ENCODE results near the gene SLC1A7. TPM values are rescaled to one million over a fixed set of nuclear protein-coding genes. Genes with fewer than 3 reads are reported as not detected.

SLC1A7 gene
- total and polyA plus RNA-seq, 2 of the 13 experiments (the other 11 are each of a cell fraction or from before 2014, with no cell fraction given), result 0.04 to 2.0 TPM

DNA sequence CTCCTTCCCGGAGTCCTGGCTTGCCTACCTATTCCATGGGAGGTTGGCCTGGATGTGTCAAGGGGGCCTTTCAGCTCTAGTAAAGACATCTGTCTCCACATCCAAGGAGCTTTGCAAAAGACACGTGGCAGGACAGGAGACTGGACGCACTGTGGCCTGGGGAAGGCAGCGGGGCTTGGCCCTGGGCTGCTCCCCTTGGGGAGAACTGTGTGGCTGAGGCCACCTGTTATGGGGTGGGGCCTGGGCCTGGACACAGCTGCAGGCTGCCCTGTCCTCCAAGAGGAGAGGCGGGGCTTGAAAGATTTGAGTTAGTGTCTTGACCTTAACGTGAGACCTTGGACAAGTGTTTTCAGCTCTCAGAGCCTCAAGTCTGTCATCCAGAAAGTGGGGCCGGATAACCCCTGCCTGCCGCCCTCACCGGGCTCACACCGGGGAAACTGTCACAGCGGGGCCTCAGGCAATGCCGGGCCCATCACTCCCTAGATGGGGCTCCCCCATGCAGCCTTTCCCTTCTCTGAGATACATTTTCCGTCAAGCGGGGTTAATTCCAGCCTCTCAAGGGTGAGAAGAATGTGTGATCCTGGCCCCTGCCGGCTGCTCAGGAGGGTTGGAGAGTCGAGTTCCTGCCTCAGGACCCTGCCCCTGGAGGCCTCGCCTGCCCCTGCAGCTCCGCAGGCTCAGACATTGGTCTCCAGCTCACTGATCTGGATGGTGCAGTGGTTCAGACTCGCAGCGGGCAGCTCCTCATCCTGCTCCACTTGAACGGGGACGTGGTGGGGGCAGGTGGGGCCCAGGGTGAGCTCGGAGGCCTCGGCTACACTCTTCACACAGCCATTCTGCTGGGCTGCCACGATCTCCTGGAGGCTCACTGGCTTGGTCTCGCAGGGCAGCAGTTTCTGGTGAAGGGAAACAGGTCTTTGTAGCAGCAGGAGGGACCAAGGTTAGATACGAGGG is 54.8 kb downstream of the SLC1A7 start (continued):
- TF ChIP-seq ZNF674 (CRISPR knock-in tag; IDR thresholded peaks at IDR 0.05; ENCODE audit: low read depth) (no peak), BRD4 (CRISPR knock-in tag; IDR thresholded peaks at IDR 0.05) (no peak), CEBPB (IDR thresholded peaks at IDR 0.05; ENCODE audit: borderline replicate concordance, low read depth, low read length) (no peak), ZFX (CRISPR knock-in tag; IDR thresholded peaks at IDR 0.05; ENCODE audit: low read depth) (peak; percentile 51; the same call in 1 of the 2 replicates), RCOR2 (CRISPR knock-in tag; IDR thresholded peaks at IDR 0.05) (peak; percentile 29; the same call in 1 of the 2 replicates), ZKSCAN5 (CRISPR knock-in tag; IDR thresholded peaks at IDR 0.05) (0 out of 2 replicates have a peak, but pooled peaks have one; percentile 28), NONO (IDR thresholded peaks at IDR 0.05) (no peak), NONO (CRISPR knock-in tag; conservative IDR thresholded peaks at IDR 0.05) (0 out of 2 replicates have a peak, but pooled peaks have one; percentile 22), RXRB (CRISPR knock-in tag; IDR thresholded peaks at IDR 0.05; ENCODE audit: borderline replicate concordance) (no peak), STAG1 (CRISPR knock-in tag; IDR thresholded peaks at IDR 0.05) (peak; percentile 23; the same call in 1 of the 2 replicates), HOXA3 (CRISPR knock-in tag; IDR thresholded peaks at IDR 0.05) (no peak), ZMYM2 (CRISPR knock-in tag; IDR thresholded peaks at IDR 0.05) (no peak), CBFB (CRISPR knock-in tag; IDR thresholded peaks at IDR 0.05) (no peak)
- TF ChIP-seq, protein P1, sequence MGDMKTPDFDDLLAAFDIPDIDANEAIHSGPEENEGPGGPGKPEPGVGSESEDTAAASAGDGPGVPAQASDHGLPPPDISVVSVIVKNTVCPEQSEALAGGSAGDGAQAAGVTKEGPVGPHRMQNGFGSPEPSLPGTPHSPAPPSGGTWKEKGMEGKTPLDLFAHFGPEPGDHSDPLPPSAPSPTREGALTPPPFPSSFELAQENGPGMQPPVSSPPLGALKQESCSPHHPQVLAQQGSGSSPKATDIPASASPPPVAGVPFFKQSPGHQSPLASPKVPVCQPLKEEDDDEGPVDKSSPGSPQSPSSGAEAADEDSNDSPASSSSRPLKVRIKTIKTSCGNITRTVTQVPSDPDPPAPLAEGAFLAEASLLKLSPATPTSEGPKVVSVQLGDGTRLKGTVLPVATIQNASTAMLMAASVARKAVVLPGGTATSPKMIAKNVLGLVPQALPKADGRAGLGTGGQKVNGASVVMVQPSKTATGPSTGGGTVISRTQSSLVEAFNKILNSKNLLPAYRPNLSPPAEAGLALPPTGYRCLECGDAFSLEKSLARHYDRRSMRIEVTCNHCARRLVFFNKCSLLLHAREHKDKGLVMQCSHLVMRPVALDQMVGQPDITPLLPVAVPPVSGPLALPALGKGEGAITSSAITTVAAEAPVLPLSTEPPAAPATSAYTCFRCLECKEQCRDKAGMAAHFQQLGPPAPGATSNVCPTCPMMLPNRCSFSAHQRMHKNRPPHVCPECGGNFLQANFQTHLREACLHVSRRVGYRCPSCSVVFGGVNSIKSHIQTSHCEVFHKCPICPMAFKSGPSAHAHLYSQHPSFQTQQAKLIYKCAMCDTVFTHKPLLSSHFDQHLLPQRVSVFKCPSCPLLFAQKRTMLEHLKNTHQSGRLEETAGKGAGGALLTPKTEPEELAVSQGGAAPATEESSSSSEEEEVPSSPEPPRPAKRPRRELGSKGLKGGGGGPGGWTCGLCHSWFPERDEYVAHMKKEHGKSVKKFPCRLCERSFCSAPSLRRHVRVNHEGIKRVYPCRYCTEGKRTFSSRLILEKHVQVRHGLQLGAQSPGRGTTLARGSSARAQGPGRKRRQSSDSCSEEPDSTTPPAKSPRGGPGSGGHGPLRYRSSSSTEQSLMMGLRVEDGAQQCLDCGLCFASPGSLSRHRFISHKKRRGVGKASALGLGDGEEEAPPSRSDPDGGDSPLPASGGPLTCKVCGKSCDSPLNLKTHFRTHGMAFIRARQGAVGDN (CRISPR knock-in tag; IDR thresholded peaks at IDR 0.05), result peak; percentile 68
- TF ChIP-seq, protein P2, sequence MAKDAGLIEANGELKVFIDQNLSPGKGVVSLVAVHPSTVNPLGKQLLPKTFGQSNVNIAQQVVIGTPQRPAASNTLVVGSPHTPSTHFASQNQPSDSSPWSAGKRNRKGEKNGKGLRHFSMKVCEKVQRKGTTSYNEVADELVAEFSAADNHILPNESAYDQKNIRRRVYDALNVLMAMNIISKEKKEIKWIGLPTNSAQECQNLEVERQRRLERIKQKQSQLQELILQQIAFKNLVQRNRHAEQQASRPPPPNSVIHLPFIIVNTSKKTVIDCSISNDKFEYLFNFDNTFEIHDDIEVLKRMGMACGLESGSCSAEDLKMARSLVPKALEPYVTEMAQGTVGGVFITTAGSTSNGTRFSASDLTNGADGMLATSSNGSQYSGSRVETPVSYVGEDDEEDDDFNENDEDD (CRISPR knock-in tag; IDR thresholded peaks at IDR 0.05; ENCODE audit: borderline replicate concordance), result no peak
- TF ChIP-seq, protein P3, sequence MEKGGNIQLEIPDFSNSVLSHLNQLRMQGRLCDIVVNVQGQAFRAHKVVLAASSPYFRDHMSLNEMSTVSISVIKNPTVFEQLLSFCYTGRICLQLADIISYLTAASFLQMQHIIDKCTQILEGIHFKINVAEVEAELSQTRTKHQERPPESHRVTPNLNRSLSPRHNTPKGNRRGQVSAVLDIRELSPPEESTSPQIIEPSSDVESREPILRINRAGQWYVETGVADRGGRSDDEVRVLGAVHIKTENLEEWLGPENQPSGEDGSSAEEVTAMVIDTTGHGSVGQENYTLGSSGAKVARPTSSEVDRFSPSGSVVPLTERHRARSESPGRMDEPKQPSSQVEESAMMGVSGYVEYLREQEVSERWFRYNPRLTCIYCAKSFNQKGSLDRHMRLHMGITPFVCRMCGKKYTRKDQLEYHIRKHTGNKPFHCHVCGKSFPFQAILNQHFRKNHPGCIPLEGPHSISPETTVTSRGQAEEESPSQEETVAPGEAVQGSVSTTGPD (CRISPR knock-in tag; IDR thresholded peaks at IDR 0.05), result peak; percentile 32; the same call in 1 of the 2 replicates
- TF ChIP-seq, protein P4, sequence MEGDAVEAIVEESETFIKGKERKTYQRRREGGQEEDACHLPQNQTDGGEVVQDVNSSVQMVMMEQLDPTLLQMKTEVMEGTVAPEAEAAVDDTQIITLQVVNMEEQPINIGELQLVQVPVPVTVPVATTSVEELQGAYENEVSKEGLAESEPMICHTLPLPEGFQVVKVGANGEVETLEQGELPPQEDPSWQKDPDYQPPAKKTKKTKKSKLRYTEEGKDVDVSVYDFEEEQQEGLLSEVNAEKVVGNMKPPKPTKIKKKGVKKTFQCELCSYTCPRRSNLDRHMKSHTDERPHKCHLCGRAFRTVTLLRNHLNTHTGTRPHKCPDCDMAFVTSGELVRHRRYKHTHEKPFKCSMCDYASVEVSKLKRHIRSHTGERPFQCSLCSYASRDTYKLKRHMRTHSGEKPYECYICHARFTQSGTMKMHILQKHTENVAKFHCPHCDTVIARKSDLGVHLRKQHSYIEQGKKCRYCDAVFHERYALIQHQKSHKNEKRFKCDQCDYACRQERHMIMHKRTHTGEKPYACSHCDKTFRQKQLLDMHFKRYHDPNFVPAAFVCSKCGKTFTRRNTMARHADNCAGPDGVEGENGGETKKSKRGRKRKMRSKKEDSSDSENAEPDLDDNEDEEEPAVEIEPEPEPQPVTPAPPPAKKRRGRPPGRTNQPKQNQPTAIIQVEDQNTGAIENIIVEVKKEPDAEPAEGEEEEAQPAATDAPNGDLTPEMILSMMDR (CRISPR knock-in tag; IDR thresholded peaks at IDR 0.05), result peak; percentile 47

Data from HepG2 (cell line).